Stimulated activated CD8-positive, alpha-beta memory T cell treated with anti-CD3 and anti-CD28 coated beads, Interleukin-2, amount 100 ng/mL, for 48 hours (primary cell): ENCODE measurements around the gene KCND2.
"Not testable (repeated sequence)": the region's sequence is repeated elsewhere in the genome, so short reads cannot be mapped to it uniquely, and the experiment has no call there.

Source experiments
- DNase-seq, 2 donors: peaks; one replicate each; pipeline ENCODE4 v3.0.0-alpha.2; 2020; ENCODE audit warnings: low read depth in 2 of 2

KCND2 gene

DNA sequence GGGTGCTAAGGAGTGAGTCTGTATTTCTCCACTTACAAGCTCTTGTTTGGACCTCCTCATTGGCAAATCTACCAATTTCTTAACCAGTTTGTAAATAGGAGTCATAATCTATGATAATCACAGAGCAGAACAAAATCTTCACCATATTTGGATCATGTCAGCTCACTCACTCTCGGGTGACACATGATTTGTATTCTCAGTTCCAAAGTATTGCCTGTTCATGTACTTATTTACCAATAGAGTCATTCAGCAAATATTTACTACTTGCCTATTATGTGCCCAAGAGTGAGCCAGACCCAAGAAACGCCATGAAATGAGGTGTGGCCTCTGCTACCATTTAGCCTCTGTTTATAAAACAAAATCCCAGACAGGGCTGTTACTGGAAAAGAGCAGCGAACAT lies 470.2 kb downstream of the KCND2 start:
- DNase-seq: no peak

DNA sequence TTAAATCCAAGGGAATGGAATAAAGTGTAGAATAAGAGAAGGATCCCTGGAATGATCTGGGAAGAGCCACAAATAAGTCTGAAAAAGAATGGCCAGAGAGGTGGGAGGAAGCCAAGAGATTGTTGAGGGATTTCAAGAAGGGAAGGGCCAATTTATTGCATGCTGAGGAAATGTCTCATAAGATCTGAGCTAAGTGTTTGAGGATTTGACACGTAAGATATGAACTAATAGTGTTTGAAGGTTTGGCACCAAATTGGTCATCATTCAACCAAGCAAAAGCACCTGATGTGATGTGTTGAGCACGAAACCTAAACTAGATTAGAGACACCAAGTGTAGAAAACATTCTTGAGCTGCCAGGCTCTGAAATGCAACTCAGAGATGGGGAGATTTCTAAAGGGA lies 487.1 kb downstream of the KCND2 start:
- no peak for DNase-seq

DNA sequence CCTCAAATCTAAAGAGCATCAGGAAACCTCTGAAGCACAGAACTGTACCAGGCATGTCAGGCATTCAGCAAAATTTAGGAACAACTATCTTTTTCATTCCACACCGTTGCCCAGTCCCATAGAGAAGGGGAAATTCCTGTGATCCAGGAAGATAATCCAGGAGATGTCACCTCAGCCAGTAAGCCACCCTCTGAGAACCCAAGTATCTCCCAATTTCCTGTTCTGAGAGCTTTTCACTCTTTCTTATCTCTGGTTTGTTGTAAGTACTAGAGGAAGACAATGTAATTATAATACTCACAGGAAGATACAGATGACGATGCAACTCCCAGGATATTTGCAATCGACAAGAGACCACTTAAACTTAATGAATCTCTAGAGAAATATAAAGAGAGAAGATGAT lies 487.9 kb downstream of the KCND2 start:
- DNase-seq: no peak

DNA sequence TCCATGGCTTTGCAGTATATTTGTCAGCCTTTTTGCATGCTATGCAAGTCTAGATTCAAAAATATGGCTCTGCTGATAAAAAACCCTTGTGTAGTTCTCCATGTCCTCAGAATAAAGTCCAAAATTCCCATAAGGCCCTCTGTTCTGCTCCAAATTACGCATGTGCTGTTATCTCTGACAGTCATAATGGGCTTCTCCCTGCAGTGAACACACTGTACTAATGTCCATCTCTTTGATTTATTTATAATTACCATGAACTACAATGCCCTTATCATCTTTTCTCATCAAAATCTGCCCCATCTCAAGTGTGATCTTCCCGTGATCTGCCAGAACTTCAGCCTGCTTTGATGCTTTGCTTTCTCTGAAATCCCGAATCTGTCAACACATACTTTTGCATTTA lies 497.2 kb downstream of the KCND2 start:
- DNase-seq: no peak

DNA sequence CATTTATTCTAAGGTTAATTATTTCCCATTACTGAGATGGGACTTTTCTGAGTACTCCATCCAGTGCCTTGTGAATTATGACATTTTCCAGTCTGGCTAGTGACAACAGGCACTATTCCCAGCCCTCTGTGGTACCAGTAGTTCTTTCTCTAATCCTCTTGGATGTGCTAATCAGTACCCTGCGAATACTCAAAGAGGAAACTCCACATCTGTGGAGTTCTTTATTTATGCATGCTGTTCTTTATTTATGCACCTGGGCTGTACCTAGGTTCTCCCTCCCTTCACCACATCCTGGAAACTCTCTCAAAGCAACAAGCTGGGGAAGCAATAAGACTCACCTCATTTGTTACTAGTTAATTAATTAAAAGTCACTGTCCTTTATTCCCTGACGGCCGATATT lies 501.5 kb downstream of the KCND2 start:
- no peak for DNase-seq

DNA sequence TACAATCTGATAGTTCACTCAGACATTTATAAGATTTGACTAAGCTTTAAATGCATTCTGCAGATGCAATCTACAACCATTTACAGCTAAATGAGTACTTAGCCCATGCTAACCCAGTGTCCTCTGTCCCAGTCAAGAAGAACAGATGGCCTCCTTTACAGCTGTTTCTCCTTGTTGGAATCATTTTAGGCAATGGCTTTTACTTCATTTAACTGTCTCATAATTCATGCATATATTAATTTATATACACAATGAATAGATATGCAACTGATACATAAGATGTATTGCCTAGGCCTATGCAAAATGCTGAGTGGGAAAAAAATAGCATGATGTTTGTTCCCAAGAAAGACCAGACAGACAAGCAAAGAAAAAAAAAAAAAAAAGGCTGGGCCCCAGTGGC lies 502.8 kb downstream of the KCND2 start:
- no peak for DNase-seq

DNA sequence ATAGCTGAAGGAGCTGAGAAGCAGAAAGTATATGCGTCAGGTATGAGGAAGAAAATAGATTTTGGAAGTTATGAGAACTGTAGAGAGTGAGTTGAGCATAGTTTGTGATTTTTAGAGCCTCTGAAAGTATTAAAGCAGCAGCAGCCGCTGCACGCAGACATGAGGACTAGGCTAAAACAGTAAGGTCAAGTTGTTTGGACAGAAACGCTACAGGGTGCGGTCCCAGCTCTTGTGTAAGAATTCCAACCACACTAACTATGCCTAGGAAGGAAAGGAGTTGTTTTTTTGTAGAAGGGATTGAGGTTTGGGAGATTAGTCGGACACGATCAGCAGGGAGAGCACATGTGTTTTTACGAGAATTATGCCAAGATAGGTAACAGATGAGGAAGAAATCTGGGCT lies 506.1 kb downstream of the KCND2 start:
- not testable (repeated sequence) for DNase-seq

DNA sequence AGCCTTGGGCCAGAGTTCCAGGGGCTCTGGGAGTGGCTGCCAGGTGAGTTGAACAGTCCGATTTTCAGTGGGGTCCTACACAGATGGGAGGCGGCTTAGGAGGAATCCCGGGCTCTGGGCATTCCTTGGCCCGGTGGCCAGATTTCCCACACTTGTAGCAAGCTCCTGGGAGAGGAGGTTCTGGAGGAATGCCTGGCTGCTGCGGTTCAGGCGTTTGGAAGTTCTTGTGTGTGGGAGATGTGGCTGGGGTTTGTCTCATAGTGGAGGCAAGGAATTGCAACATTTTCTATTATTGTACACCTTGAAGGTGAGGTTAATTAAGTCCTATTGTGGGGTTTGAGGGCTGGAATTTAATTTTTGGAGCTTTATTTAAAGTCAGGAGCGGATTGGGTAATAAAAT lies 507.5 kb downstream of the KCND2 start:
- DNase-seq: not testable (repeated sequence)

DNA sequence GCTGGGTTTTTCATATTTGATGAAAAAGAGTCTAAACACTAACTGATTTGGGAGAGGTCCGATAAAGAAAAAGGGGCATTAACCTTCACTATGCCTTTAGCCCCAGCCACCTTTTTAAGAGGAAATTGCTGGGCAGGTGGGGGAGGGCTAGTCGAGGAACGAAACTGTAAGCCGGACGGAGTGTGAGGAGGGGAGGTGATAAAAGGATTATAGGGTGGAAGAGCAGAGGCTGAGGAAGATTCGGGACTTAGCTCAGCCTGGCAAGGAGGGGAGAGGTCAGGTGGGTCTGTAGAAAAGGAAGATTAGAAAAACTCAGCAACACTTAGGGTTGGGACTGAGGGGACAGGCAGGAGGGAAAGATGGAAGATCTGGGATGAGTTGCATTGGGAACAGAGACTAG lies 508.0 kb downstream of the KCND2 start:
- no peak for DNase-seq

DNA sequence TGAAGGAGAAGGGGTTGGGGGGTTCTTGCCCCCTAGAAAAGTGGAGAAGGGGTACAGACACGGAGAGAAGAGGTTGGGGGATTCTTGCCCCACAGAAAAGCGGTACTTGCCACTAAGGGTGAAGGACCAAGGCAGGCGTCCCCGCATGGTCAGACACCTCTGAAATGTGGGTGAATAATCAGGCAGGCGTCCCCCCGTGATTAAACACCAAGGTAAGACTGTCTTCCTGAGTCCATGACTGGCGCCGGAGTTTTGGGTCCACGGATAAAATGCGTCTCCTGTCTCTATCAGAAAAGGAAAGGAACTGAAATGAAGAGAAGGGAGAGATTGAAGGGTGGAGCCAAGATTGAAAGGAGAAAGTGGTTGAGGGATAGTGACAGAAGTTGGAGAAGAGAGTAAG lies 508.9 kb downstream of the KCND2 start:
- DNase-seq: not testable (repeated sequence)

DNA sequence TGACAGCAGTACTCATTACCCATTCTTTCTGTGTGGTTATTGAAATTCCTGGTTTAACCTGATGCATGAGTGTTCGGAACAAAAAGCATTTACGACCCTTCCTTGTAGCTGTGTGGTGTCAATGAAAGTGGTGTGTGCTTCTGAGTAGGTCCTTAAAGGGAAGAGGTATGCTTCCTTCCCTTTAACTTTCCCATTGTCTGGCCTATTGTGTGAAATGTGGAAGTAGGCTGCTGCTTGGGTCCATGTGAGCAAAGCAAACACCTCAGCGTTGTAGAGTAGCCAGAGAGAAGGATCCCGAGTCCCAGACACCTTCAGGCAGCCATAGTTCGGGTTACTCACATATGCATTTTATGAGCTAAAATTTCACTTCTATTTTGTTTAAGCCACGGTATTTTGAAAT lies 510.3 kb downstream of the KCND2 start:
- DNase-seq: no peak

DNA sequence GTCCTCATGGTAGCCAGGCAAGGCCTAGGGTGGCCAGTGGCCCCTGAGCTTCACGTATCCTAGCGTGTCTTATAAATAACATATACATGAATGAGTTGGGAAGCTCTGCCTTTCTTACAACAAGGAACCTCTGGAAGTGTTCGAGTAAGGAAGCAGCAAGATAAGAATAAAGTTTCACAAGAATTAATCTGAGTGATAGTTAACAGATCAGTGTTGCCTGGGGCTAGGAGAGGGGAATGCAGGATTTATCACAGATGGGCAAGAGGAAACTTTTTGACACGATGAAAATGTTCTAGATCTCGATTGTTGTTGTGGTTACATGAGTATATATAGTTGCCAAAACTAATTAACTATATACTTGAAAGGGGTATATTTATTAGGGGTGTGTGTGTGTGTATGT lies 510.7 kb downstream of the KCND2 start:
- no peak for DNase-seq

DNA sequence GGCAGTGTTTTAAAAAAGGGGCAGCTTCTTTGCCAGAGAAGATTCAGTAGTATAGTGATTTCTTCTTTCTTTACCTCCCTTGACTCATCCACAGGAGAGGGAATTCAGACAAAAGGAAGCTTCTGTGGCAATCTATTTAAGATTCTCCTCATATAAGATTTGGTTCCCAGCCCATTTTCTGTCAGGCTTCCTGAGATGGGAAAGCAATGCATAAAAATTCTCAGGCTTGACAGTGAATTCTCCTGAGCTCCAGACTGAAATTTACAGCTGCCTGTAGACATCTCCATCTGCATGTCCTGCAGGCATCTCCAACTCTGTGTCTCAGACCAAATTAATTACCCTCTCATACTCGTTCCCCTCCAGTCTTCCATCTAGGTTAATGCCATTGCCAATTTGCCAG lies 512.1 kb downstream of the KCND2 start:
- no peak for DNase-seq

DNA sequence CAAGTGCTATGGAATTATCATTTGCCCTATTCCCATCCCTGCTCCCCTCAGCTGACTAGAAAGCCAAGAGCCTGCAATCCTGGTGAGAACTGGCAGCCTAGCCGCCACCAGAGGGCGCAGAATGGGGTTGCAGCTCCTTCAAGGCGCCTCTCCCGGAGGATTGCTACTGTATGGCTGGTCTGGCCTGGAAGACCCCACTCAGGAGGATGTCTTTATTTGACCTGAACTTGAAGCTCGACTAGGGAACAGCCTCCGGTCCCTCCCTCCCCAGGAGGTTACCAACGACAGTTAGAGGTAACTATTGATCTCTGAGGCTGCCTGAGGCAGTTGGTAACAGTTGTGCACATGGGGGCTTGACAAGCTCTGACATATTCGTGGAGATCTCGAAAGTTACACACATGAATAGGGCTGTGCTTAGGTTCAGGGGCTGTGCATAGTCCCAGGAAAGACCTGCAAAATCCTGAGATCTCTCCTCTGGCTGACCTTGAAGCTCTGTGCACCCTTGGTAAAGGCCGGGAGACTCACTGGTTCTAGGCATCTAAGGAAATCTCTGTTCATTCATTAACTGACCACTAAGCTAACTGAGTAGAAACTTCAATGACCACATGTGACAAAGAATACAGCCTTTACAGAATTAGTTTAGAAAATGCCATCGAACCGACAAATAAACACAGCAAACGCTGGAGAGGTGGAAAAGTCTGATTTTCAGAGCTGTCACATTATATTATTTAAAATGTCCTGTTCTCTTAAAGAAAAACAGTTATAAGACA lies 519.3 kb downstream of the KCND2 start:
- DNase-seq: peak; percentile 30 to 51

DNA sequence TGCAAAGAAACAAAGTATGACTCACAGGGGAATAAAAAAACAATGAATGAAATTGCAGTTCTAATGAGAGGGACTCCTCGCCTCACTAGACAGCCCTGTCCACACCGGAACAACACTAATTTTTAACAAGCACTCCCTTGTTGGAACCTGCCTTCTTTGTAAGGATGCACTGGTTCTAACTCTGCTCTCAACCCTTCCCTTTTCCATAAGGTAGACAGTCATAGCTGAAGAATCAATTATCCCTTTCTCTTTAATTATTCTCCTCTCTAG lies 519.8 kb downstream of the KCND2 start:
- DNase-seq: no peak

DNA sequence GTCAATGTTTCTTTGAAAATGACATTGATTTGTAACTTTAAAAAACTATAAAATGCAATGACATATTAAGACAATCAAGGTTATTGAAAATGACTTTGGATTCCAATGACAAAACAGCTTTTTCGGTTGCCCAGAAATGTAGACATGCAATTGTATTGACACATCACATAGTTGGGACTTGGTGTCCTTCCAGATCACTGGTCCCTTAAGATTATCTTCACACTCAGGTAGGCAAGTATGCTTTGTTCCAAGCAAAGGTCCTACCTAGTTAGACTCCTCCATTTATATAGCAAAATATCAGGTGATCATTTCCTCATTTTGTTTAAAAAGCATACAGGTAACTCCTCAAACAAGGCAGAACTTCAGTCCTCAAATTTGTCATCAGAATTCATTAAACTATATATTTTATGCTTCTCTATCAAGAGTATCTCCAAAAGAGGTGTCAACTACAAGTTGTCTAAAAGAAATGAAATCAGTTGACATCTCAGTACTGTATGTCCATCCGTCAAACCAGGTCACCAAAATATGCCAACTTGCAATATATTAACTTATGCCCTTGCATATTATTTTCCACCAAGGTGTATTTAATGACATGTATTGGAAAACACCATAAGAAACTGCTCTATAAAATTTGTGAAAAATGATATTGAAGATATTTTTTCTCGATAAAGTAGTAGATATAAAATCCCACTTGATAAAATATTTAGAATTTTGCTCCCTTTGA lies 520.4 kb downstream of the KCND2 start:
- DNase-seq: no peak

DNA sequence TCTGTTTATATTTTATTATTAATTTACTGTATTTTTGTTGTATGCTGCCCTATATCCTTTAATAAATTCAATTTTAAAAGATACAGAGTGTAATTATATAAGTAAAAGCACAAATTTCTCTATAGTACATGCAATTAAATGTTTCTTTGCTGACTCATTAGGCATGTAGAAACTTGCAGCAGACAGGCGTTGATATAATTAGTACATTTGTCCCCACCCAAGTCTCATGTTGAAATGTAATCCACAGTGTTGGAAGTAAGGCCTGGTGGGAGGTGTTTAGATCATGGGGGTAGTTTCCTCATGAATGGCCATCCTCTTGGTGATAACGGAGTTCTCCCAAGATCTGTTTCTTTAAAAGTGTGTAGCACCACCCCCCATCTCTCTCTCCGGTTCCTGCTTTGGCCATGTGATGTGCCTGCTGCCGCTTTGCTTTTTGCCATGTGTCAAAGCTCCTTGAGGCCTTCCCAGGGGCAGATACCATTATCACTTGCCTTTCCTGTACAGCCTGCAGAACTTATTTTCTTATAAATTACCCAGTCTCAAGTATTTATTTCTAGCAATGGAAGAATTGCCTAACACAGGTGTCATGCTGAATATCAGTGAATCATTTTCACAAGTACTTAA lies 521.2 kb downstream of the KCND2 start:
- DNase-seq: no peak

DNA sequence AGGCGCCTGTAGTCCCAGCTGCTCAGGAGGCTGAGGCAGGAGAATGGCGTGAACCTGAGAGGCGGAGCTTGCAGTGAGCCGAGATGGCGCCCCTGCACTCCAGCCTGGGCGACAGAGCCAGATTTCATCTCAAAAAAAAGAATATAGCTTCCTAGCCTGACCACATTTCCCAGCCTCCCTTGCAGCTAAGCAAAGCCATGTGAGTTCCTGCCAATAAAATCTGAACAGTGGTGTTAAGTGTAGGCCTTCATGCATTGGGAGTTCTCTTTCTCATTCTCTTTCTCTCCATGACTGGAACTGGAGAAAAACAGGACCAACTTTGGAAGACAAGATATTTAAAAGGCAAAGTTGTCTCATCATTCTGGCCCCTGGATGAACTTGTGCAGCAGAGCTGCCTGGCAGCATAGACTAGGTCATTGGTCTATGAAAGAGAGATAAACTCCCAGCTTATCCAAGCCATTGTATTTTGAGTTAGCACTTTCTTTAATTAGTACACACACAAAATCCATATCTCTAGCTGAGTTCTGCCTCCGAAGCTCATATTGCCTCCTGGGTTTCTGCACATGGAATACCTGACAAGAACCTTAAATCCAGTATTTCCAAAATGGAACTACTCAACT lies 524.2 kb downstream of the KCND2 start:
- no peak for DNase-seq

DNA sequence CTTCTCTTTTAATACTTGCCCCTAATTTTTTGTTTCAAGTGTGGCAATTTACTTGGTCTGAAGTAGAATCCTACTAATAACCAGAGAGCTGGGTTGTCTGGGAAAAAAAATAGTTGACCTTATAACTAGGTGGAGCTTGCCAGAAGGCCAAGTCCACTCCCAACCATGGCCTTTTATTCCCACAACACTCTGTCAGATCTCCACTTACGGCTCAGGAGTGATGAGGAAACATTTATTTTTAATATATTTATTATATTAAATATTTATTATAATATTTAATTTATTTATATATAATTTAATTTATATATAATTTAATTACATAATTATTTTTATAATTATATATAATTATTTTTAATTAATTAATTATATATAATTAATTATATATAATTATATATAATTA lies 526.2 kb downstream of the KCND2 start:
- DNase-seq: no peak
